ENCODE data around the gene IDUA. TPM values are rescaled to one million over a fixed set of nuclear protein-coding genes. Genes with fewer than 3 reads are reported as not detected.

Gene IDUA
- total and polyA plus RNA-seq, 4 donors = 5.1 to 40.2 (median 27.0) TPM

GRCh38 chr4:987624-988513, 1.0 kb downstream of the IDUA start:
- Histone ChIP-seq H3K27me3 (ENCODE audit: control insufficient read depth, insufficient read depth, low read length) (no peaks in the 10 kb centered on the region), H3K4me3 (ENCODE audit: low read depth, low read length) (peak overlapping the region; percentile 21), H3K27ac (ENCODE audit: low read depth, low read length) (no peak overlapping the region), H3K4me1 (ENCODE audit: control insufficient read depth, insufficient read depth, low read length) (peaks cover 36% of the 10 kb centered on the region), H3K36me3 (ENCODE audit: control insufficient read depth, insufficient read depth, low read length) (peaks cover 60% of the 10 kb centered on the region), H3K9me3 (ENCODE audit: control insufficient read depth, insufficient read depth, low read length) (no peaks in the 10 kb centered on the region)
- DNase-seq (ENCODE audit: low read depth in 4 of 6, low spot score in 6 of 6) = no peak
- WGBS (ENCODE audit: insufficient coverage) = 79% methylated on average over 37 of the region's 37 CpGs

- Histone ChIP-seq H3K9me3 (ENCODE audit: control insufficient read depth, insufficient read depth, low read length) (no peaks in the 10 kb centered on the region), H3K27me3 (ENCODE audit: control insufficient read depth, insufficient read depth, low read length) (no peaks in the 10 kb centered on the region), H3K4me1 (ENCODE audit: control insufficient read depth, insufficient read depth, low read length) (peaks cover 37% of the 10 kb centered on the region), H3K36me3 (ENCODE audit: control insufficient read depth, insufficient read depth, low read length) (peaks cover 68% of the 10 kb centered on the region), H3K27ac (ENCODE audit: low read depth, low read length) (no peak overlapping the region), H3K4me3 (ENCODE audit: low read depth, low read length) (no peak overlapping the region)
- DNase-seq (ENCODE audit: low read depth in 4 of 6, low spot score in 6 of 6) = no peak
- WGBS (ENCODE audit: insufficient coverage) = 91% methylated on average over 67 of the region's 69 CpGs
These were observed 2.2 kb downstream of the IDUA start for GRCh38 chr4:988726-989721.

GRCh38 chr4:989722-990471, 3.1 kb downstream of the IDUA start:
- H3K9me3 ChIP-seq (ENCODE audit: control insufficient read depth, insufficient read depth, low read length) = no peaks in the 10 kb centered on the region
- WGBS (ENCODE audit: insufficient coverage) = 94% methylated on average over 58 of the region's 58 CpGs

GRCh38 chr4:990746-991367, 4.0 kb downstream of the IDUA start:
- no peaks in the 10 kb centered on the region for H3K27me3 ChIP-seq (ENCODE audit: control insufficient read depth, insufficient read depth, low read length)

More at GRCh38 chr4:989722-990471, 3.1 kb downstream of the IDUA start:
- peaks cover 36% of the 10 kb centered on the region for H3K4me1 ChIP-seq (ENCODE audit: control insufficient read depth, insufficient read depth, low read length)
- peaks cover 68% of the 10 kb centered on the region for H3K36me3 ChIP-seq (ENCODE audit: control insufficient read depth, insufficient read depth, low read length)
- H3K27me3 ChIP-seq (ENCODE audit: control insufficient read depth, insufficient read depth, low read length) = no peaks in the 10 kb centered on the region
- H3K27ac ChIP-seq (ENCODE audit: low read depth, low read length) = no peak overlapping the region
- H3K4me3 ChIP-seq (ENCODE audit: low read depth, low read length) = no peak overlapping the region
- no peak for DNase-seq (ENCODE audit: low read depth in 4 of 6, low spot score in 6 of 6)

GRCh38 chr4:991451-992296, 4.8 kb downstream of the IDUA start:
- Histone ChIP-seq H3K27ac (ENCODE audit: low read depth, low read length) (no peak overlapping the region), H3K4me1 (ENCODE audit: control insufficient read depth, insufficient read depth, low read length) (peaks cover 27% of the 10 kb centered on the region), H3K9me3 (ENCODE audit: control insufficient read depth, insufficient read depth, low read length) (no peaks in the 10 kb centered on the region), H3K4me3 (ENCODE audit: low read depth, low read length) (no peak overlapping the region), H3K36me3 (ENCODE audit: control insufficient read depth, insufficient read depth, low read length) (peaks cover 70% of the 10 kb centered on the region), H3K27me3 (ENCODE audit: control insufficient read depth, insufficient read depth, low read length) (no peaks in the 10 kb centered on the region)
- 92% methylated on average over 49 of the region's 50 CpGs for WGBS (ENCODE audit: insufficient coverage)
- DNase-seq (ENCODE audit: low read depth in 4 of 6, low spot score in 6 of 6) = no peak

More at GRCh38 chr4:990746-991367, 4.0 kb downstream of the IDUA start:
- Histone ChIP-seq H3K4me3 (ENCODE audit: low read depth, low read length) (no peak overlapping the region), H3K9me3 (ENCODE audit: control insufficient read depth, insufficient read depth, low read length) (no peaks in the 10 kb centered on the region), H3K36me3 (ENCODE audit: control insufficient read depth, insufficient read depth, low read length) (peaks cover 70% of the 10 kb centered on the region), H3K4me1 (ENCODE audit: control insufficient read depth, insufficient read depth, low read length) (peaks cover 30% of the 10 kb centered on the region), H3K27ac (ENCODE audit: low read depth, low read length) (no peak overlapping the region)
- DNase-seq (ENCODE audit: low read depth in 4 of 6, low spot score in 6 of 6) = no peak
- 93% methylated on average over 26 of the region's 26 CpGs for WGBS (ENCODE audit: insufficient coverage)

- peaks cover 28% of the 10 kb centered on the region for H3K4me1 ChIP-seq (ENCODE audit: control insufficient read depth, insufficient read depth, low read length)
- H3K27ac ChIP-seq (ENCODE audit: low read depth, low read length) = no peak overlapping the region
- no peak overlapping the region for H3K4me3 ChIP-seq (ENCODE audit: low read depth, low read length)
- peaks cover 70% of the 10 kb centered on the region for H3K36me3 ChIP-seq (ENCODE audit: control insufficient read depth, insufficient read depth, low read length)
- 70% methylated on average over 24 of the region's 25 CpGs for WGBS (ENCODE audit: insufficient coverage)
- H3K9me3 ChIP-seq (ENCODE audit: control insufficient read depth, insufficient read depth, low read length) = no peaks in the 10 kb centered on the region
- no peaks in the 10 kb centered on the region for H3K27me3 ChIP-seq (ENCODE audit: control insufficient read depth, insufficient read depth, low read length)
- no peak for DNase-seq (ENCODE audit: low read depth in 4 of 6, low spot score in 6 of 6)
These were observed 5.7 kb downstream of the IDUA start for GRCh38 chr4:992297-993110.

GRCh38 chr4:993111-994029, 6.5 kb downstream of the IDUA start, which contains the start of gene SLC26A1:
SLC26A1 (minus strand) TSS chr4:993404; CDS start chr4:991703, 1,701 bp downstream.
- H3K4me1 ChIP-seq (ENCODE audit: control insufficient read depth, insufficient read depth, low read length) = peaks cover 28% of the 10 kb centered on the region
- DNase-seq (ENCODE audit: low read depth in 4 of 6, low spot score in 6 of 6) = no peak
- WGBS (ENCODE audit: insufficient coverage) = 83% methylated on average over 32 of the region's 37 CpGs
- no peak within 1 kb of the TSS for H3K27ac ChIP-seq (ENCODE audit: low read depth, low read length)
- H3K9me3 ChIP-seq (ENCODE audit: control insufficient read depth, insufficient read depth, low read length) = no peaks in the 10 kb centered on the region
- H3K36me3 ChIP-seq (ENCODE audit: control insufficient read depth, insufficient read depth, low read length) = peaks cover 62% of the 10 kb centered on the region
- H3K4me3 ChIP-seq (ENCODE audit: low read depth, low read length) = no peak within 1 kb of the TSS
- peaks cover 2% of the 10 kb centered on the region for H3K27me3 ChIP-seq (ENCODE audit: control insufficient read depth, insufficient read depth, low read length)

Data from spinal cord (tissue), 10 donors.